ENCODE measurements around the gene FBXO17.

The FBXO17 gene

DNA sequence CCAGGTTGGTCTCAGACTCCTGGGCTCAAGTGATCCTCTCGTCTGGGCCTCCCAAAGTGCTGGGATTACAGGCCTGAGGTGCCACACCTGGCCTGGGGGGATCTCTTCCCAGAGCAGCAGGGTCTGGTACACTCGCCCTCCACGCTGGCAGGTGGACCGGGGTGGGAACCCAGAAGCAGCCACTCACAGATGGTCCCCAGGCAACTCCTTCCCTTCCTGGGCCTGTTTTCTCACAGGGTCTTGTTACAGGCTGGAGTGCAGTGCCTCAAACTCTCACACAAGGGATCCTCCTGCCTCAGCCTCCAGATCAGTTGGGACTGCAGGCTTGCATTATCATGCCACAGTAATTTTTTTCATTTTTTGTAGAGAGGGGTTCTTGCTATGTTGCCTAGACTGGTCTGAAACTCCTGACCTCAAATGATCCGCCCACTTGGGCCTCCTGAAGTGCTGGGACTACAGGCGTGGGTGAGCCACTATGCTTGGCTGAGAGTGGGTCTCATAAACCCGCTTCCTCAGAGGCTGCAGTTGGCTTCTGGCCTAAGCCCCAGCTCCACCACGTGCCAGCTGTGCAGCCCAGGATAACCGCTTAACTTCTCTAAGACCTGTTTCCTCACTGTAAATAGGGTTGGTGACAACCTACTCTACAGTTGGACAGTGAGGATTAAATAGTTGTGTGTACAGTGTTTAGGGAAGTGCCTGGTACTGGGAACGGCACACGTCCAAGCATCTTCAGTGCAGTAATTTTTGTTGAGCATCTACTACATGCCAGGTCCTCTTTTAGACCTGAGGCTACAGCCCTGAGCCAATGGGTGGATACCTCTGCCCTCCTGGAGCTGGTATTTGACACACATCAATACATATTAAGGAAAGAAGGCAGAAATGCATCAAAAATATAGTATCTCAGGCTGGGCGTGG, 62.7 kb downstream of the FBXO17 start:
- no peak for DNase-seq

DNA sequence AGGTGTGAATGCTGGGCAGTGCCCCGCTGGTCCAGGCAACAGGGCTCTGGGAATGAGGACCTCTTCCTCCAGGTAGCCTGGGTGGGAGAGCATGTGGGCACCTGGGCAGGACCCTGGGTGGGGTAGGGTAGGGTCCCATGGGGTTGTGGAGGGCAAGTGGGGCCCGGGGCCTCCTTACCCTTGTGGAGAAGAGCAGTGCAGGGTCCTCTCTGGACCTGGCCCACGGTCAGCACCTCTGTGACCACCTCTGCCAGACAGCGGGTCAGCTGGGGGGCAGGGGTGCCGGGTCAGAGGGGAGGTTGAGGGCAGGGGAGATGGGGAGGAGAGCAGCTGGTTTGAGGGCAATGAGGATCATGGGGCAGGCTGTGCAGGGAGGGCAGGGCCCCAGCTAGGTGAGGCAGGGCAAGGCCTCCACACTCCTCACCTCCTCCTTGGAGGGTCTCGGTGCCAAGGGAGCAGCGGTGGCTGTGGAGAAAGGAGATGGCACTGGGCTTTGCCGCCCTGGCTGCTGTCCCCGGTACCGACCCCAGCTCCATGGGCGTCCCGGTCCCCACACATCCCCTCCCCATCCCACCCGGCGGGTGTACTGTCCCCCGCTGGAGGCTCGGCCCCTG, 64.0 kb downstream of the FBXO17 start:
- DNase-seq, result no peak

DNA sequence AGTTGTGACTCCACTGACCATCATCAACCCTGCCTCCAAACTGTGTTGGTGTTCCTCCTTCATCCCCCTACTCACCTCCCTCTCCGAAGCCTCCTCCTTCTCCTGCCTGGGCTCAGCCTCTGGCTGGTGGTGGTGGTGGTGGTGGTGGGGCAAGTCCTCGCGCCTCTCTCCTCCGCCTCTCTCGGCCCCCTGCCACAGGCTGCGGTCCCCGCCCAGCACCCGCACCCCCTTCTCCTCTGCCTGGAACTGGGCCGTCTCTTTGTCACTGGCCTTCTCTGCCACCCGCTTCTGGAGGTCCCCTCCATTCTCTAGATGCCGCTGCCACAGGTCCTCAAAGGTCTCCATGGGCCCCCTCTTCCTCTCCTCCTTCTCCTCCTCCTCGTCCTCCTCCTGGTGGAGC, 65.1 kb downstream of the FBXO17 start:
- no peak for DNase-seq

DNA sequence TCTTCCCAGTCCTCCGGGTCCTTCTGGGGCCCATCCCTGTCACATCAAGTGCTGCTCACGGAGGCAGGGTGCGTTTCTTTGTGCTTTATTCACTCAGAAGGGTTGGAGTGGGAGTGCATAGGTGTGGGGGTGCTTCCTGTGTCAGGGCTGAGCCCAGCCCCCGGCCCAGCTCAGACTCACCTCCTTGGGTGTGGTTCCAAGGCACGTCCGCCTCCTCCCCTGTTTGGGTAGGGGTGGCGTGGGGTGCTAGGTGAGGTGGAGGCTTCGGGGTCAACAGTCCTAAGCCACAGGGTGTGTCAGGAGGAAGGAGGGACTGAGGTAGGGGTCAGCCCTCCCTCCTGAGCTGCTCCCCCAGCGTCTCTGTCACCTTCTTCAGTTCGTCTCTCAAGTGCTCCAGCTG, 66.6 kb downstream of the FBXO17 start:
- no peak for DNase-seq

DNA sequence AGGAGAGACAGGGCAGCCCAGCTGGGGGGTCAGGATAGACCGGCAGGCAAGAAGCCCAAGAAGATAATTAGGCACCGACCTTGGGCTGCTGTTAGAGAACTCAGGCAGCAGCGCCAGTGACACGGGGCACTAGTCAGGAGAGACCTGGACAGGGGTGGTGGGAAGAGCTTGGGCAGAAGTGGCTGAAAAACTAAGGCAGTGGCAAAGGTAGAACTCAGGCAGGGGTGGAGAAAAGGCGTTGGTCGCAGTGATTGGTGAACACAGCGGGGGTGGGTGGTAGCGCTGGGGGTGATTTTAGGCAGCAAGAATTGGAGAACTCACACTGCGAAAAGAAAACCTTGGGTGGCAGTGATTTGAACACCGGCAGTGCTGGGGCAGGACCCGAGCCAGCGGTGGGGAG, 67.9 kb downstream of the FBXO17 start:
- no peak for DNase-seq

DNA sequence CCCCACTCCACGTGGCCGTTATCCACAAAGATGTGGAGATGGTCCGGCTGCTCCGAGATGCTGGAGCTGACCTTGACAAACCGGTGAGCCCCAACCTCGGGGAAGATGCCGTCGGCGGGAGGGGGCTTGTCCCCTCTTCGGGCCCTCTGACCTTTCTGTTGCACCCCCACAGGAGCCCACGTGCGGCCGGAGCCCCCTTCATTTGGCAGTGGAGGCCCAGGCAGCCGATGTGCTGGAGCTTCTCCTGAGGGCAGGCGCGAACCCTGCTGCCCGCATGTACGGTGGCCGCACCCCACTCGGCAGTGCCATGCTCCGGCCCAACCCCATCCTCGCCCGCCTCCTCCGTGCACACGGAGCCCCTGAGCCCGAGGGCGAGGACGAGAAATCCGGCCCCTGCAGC, 68.3 kb downstream of the FBXO17 start:
- no peak for DNase-seq

DNA sequence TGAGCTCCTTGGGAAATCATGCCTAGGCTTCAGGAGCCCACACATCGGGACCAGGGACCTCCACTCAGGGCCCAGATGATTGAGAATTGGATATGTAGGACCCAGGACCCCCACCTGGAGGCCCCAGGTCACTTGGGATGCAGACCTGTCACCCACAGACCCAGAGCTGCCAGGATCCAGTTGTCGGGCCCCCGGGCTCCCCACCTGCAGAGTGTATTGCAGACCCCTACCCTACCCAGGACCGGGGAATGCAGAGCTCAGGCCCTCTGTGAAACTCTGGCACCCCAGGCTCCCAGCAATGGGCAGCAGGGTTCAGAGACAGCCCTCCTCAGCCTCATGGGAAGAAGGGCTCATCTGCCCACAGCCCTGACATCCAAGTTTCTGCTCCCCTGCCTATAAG, 69.9 kb downstream of the FBXO17 start:
- no peak for DNase-seq

DNA sequence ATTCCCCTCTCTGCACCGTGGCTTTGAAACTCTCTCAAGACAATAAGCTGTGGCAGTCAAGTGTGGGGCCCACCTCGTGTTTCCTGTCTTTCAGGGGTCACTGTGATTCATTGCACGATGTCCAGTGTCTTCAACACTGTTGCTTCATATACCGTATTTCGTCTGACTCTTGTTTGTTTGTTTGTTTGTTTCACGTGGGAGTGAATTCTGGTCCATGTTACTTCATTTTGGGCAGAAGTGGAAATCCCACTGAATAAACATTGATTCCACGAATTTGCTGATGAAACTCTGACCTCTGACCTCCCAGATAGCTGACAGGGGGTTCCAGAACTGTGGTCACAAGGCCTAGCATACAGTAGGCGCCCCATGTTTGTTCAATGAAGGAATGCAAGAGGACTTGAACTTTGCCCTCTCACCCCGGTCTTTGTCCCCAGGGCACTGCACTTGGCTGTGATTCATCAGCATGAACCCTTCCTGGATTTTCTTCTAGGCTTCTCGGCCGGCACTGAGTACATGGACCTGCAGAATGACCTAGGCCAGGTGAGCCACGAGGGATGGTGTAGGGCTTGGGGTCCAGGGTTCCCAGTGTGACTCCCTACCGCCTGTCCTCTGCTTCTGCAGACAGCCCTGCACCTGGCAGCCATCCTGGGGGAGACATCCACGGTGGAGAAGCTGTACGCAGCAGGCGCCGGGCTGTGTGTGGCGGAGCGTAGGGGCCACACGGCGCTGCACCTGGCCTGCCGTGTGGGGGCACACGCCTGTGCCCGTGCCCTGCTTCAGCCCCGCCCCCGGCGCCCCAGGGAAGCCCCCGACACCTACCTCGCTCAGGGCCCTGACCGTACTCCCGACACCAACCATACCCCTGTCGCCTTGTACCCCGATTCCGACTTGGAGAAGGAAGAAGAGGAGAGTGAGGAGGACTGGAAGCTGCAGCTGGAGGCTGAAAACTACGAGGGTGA, 70.7 kb downstream of the FBXO17 start:
- DNase-seq, result no peak

DNA sequence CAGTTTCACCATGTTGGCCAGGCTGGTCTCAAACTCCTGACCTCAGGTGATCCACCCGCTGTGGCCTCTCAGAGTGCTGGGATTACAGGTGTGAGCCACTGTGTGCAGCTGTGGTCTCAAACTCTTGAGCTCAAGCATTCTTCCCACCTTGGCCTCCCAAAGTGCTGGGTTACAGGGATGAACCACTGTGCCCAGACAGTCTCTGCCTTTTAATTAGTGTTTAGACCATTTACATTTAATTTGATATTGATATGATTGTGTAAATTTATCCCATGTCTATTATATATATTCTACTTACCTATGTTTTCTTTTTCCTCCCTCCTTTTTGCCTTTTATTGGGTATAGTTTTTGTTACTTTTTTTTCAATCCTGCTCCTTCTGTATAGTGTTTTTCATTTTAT, 73.9 kb downstream of the FBXO17 start:
- DNase-seq, result no peak

DNA sequence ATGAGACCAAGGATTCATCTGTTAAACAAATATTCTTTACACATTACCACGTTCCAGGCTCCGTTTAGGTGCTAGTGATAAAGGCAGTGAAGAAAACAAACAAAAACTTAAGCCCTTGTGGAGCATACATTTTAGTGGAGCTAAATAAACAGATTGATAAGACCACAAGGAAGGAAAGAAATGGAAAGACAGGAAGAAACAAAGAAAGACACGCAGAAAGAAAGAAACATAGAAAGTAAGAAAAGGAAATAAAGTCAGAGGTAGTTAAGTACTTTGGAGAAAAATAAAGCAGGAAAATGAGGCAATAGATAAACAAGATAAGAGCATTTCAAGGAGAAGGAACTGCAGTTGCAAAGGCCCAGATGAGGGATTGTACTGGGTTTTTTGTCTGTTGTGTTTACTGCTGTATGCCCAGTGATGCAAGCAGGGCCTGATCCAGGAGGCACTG, 74.8 kb downstream of the FBXO17 start:
- DNase-seq, result no peak

DNA sequence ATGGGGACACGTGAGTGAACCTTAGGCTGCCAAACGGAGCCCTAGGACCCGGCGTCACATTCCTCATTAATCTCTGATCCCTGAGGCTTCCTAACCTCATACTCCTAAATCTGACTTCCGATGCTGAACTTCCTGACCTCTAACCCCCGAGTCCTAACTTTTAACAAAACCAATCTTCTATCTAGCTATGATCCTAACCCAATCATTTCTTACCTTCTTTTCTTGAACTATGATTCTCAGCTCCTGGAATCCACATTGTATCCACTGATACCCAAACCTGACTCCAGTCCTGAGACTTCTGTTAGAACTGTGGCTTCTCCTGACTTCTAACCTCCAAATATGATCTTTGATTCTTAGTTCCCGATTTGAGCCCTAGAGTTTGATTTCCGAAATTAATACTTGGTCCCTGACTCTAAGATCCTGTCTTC, 75.3 kb downstream of the FBXO17 start:
- DNase-seq, result no peak

DNA sequence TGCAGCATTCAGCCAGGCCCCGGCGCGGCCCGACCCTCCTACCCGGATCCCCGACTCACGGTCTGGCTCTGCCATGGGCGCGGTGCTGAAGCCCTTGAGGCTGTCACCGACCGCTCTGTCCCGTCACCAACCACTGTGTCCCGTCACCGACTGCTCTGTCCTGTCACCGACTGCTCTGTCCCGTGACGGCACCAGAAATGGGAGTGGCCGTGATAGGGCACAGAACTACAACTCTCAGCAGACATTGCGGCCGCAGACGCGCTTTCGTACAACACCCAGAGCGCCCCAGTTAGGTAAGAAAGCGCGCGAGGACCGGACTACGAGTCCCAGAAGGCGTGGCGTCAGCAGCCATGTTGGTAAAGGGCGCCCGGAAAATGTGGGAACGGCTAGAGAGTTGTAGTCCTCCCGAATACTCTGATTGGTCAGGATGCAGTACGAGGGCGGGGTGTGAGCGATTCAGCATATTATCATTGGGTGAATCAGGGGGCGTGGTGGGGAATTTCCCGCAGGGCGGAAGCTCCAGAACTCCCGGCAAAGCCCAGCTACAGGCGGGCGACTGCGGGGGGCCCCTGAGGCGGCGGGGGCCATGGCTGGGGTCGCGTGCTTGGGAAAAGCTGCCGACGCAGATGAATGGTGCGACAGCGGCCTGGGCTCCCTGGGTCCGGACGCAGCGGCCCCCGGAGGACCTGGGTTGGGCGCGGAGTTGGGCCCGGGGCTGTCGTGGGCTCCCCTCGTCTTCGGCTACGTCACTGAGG, 75.9 kb downstream of the FBXO17 start, which contains the start of the genes NFKBIB and SIRT2:
Gene NFKBIB (plus strand): TSS at position 523 of the 755 bp plus-strand sequence. CDS start 64 bp downstream, at position 587.
Gene SIRT2 (minus strand): TSS at position 172 of the 755 bp plus-strand sequence. CDS start 97 bp downstream, at position 75.
- DNase-seq, result peak; percentile 97

DNA sequence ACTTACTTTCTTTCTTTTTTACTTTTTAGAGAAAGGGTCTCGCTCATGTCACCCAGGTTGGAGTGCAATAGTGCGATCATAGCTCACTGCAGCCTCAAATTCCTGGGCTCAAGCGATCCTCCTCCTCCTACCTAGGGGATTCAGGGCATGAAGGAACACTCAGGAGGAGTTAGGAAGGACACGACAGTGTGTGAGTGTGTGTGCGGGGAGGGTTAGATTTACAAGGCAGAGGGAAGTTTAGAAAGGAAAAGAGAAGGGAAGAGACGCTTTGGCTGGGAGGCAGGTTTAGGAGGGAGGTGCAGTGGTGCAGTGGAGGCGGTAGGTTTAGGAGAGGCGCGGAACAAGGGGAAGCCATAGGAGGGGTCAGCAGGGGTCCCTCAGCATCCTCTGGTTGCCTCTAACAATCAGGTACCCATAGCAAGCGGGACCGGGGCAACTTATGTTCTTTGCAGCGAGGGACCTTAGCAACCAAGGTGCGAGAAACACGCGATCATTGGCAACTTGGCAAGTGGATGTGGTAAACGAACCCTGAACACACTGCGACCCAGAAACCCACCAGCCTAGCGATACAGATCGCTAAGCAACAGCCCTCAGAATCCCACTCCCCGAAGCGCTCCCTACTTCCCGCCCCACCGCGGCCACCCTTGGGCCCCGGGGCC, 76.6 kb downstream of the FBXO17 start:
- no peak for DNase-seq

DNA sequence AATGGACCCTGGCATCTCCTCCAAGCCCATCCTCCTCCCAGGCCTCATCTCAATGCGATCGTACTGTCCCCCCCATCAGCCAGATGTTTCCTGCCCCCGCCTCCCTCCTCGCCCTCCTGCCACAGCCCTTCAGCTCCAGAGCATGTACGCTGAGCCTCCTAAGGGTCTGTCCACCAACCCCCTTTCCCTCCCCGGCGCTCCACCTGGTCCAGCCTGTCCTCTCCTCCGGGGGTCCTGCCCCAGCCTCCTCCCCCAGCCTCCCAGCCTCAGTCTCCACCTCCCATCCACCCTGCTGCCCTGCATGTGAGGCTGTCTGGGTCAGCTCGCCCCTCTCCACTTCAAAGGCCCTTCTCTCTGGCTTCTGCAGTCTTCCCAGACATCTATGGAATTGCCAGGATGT, 80.6 kb downstream of the FBXO17 start:
- no peak for DNase-seq

DNA sequence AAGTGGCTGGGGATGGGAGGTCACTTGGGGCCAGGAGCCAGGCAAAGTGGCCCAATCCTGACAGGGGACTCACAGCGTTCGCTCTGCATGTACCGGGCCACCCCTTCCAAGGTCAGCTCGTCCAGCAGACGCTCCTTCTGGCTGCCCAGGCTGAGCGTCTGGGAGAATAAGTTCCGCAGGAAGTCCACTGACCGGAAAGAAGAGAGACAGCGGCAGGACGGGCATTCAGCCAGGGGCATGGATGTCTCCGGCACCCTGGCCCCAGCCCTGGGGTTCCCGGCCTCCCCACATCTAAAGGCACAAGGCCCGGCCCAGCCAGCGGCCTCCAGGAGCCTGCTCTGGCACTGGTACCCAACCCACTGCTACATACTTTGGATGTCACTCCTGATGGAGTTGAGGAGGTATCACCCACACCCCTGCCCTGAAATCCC, 82.2 kb downstream of the FBXO17 start:
- no peak for DNase-seq

DNA sequence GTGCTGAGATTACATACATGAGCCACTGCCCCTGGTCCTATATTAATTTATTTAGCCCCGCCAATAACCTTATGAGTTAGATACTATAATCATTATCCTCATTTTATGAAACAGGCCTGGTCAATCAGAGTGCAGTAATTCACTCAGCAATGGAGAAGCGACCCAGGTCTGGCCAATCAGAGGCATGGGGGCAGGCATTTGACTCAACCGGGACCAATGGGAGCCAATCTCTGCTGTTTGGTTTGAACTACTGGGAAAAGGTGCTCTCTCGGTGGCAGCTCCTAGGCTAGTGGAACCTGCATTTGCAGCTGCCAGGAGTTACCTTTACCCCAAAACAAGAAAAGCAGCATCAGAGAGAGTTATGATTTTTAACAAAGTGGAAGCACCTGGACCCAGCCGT, 82.7 kb downstream of the FBXO17 start:
- DNase-seq, result no peak

DNA sequence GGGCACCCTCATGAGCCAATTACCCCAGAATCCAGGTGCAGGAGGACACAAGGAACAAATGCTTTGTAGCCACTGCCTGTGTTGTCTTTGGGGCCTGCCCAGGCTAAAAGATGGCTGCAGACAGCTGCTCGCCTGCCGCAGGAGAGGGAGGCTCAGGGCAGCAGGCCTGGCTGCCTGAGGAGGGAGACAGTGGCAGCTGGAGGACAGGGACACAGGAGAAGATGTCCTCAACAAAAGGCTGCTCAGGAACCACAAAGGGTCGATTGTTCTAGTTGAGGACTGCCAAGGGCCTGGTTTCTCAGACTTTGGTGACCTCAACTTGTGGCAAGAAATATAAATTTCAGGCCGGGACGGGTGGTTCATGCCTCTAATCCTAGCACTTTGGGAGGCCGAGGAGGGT, 83.8 kb downstream of the FBXO17 start:
- DNase-seq, result no peak

All from activated CD8-positive, alpha-beta memory T cell treated with anti-CD3 and anti-CD28 coated beads for 24 hours (primary cell).